Measurements from ENCODE around the gene LILRB5. TPM values are rescaled to one million over a fixed set of nuclear protein-coding genes. Genes with fewer than 3 reads are reported as not detected.

Gene LILRB5
- total RNA-seq, 1 experiment from 2014 or later, result not detected

- Histone ChIP-seq H3K9me3 (ENCODE audit: low read depth, low read length, poor library complexity, severe bottlenecking) (no peaks in the 10 kb centered on the region), H3K4me1 (ENCODE audit: insufficient read depth, low read length, poor library complexity, severe bottlenecking) (no peaks in the 10 kb centered on the region), H3K36me3 (ENCODE audit: insufficient read depth, low read length, poor library complexity, severe bottlenecking) (no peaks in the 10 kb centered on the region), H3K27me3 (replicated peaks; ENCODE audit: insufficient read depth, low read depth, low read length, poor library complexity) (peaks cover 30% of the 10 kb centered on the region), H3K4me3 (ENCODE audit: low read depth, low read length, poor library complexity, severe bottlenecking) (no peak overlapping the region), H3K27ac (ENCODE audit: low read depth, low read length, poor library complexity, severe bottlenecking) (no peak overlapping the region)
- no peak for TF ChIP-seq CTCF (conservative IDR thresholded peaks at IDR 0.05; ENCODE audit: low read depth, low read length)
- no peak for TF ChIP-seq EZH2 (IDR thresholded peaks at IDR 0.05; ENCODE audit: borderline replicate concordance, low read depth, low read length, poor library complexity, severe bottlenecking)
- no peak for DNase-seq (ENCODE audit: low spot score)
- BruUV-seq (replicated peaks), result no TSS peak
- CTCF ChIA-PET, result no interaction called here
- intact Hi-C loops (cut with micrococcal nuclease; ENCODE audit: unreplicated experiment), result no loop called here
- POLR2A ChIA-PET (ENCODE audit: low non-redundant PET), result no interaction called here
These were observed 4.2 kb downstream of the LILRB5 start for GRCh38 chr19:54252845-54253244.

- no peaks in the 10 kb centered on the region for H3K36me3 ChIP-seq (ENCODE audit: insufficient read depth, low read length, poor library complexity, severe bottlenecking)
- H3K27me3 ChIP-seq (replicated peaks; ENCODE audit: insufficient read depth, low read depth, low read length, poor library complexity), result peaks cover 24% of the 10 kb centered on the region
- TF ChIP-seq CTCF (conservative IDR thresholded peaks at IDR 0.05; ENCODE audit: low read depth, low read length) (no peak), EZH2 (IDR thresholded peaks at IDR 0.05; ENCODE audit: borderline replicate concordance, low read depth, low read length, poor library complexity, severe bottlenecking) (no peak)
- intact Hi-C loops (cut with micrococcal nuclease; ENCODE audit: unreplicated experiment), result no loop called here
- no peak for DNase-seq (ENCODE audit: low spot score)
- no peak overlapping the region for H3K4me3 ChIP-seq (ENCODE audit: low read depth, low read length, poor library complexity, severe bottlenecking)
- BruUV-seq (replicated peaks), result no TSS peak
- H3K4me1 ChIP-seq (ENCODE audit: insufficient read depth, low read length, poor library complexity, severe bottlenecking), result no peaks in the 10 kb centered on the region
- no peaks in the 10 kb centered on the region for H3K9me3 ChIP-seq (ENCODE audit: low read depth, low read length, poor library complexity, severe bottlenecking)
- H3K27ac ChIP-seq (ENCODE audit: low read depth, low read length, poor library complexity, severe bottlenecking), result no peak overlapping the region
- ChIA-PET CTCF (no interaction called here), POLR2A (ENCODE audit: low non-redundant PET) (no interaction called here)
These were observed 4.8 kb downstream of the LILRB5 start for GRCh38 chr19:54252243-54252642.

GRCh38 chr19:54248016-54248601, 9.0 kb downstream of the LILRB5 start:
- ChIA-PET CTCF (interaction anchor here (0.6 kb wide), 1 partner anchor 17 kb away, joined by 4 read pairs; no protein-coding TSS in a partner anchor), POLR2A (ENCODE audit: low non-redundant PET) (no interaction called here)
- no peaks in the 10 kb centered on the region for H3K9me3 ChIP-seq (ENCODE audit: low read depth, low read length, poor library complexity, severe bottlenecking)
- H3K4me1 ChIP-seq (ENCODE audit: insufficient read depth, low read length, poor library complexity, severe bottlenecking), result no peaks in the 10 kb centered on the region
- no TSS peak for BruUV-seq (replicated peaks)
- H3K36me3 ChIP-seq (ENCODE audit: insufficient read depth, low read length, poor library complexity, severe bottlenecking), result no peaks in the 10 kb centered on the region
- no peak for TF ChIP-seq CTCF (conservative IDR thresholded peaks at IDR 0.05; ENCODE audit: low read depth, low read length)
- no peak for TF ChIP-seq EZH2 (IDR thresholded peaks at IDR 0.05; ENCODE audit: borderline replicate concordance, low read depth, low read length, poor library complexity, severe bottlenecking)
- no peak overlapping the region for H3K27ac ChIP-seq (ENCODE audit: low read depth, low read length, poor library complexity, severe bottlenecking)
- intact Hi-C loops (cut with micrococcal nuclease; ENCODE audit: unreplicated experiment), result no loop called here
- H3K4me3 ChIP-seq (ENCODE audit: low read depth, low read length, poor library complexity, severe bottlenecking), result no peak overlapping the region
- H3K27me3 ChIP-seq (replicated peaks; ENCODE audit: insufficient read depth, low read depth, low read length, poor library complexity), result peaks cover 7% of the 10 kb centered on the region
- DNase-seq (ENCODE audit: low spot score), result no peak
